HG03039 (cell line): ENCODE results near the gene EIF4ENIF1.
"Not testable (repeated sequence)": the region's sequence is repeated elsewhere in the genome, so short reads cannot be mapped to it uniquely, and the experiment has no call there.

Source experiments
- ATAC-seq: cut with Tn5 transposase; IDR thresholded peaks from one replicate; pipeline ENCODE4 v1.9.1; 2021; ENCODE audit warnings: mild to moderate bottlenecking, moderate library complexity; ENCODE audit not compliant: unreplicated experiment

Gene EIF4ENIF1

GRCh38 chr22:31446208-31446607 is 43.4 kb downstream of the EIF4ENIF1 start:
- no peak for ATAC-seq

- no peak for ATAC-seq
These were observed 44.0 kb downstream of the EIF4ENIF1 start for GRCh38 chr22:31445642-31446041.

- ATAC-seq, result no peak
These were observed 46.1 kb downstream of the EIF4ENIF1 start for GRCh38 chr22:31443516-31443915.

- ATAC-seq, result no peak
These were observed 46.7 kb downstream of the EIF4ENIF1 start for GRCh38 chr22:31442768-31443489.

- ATAC-seq, result no peak
These were observed 48.0 kb downstream of the EIF4ENIF1 start for GRCh38 chr22:31441652-31442051.

- ATAC-seq, result no peak
These were observed 49.0 kb downstream of the EIF4ENIF1 start for GRCh38 chr22:31440681-31441080.

GRCh38 chr22:31439808-31440207 is 49.8 kb downstream of the EIF4ENIF1 start:
- ATAC-seq, result no peak

- no peak for ATAC-seq
These were observed 53.5 kb downstream of the EIF4ENIF1 start for GRCh38 chr22:31436132-31436531.

- no peak for ATAC-seq
These were observed 57.7 kb downstream of the EIF4ENIF1 start for GRCh38 chr22:31431950-31432349.

- no peak for ATAC-seq
These were observed 64.2 kb downstream of the EIF4ENIF1 start for GRCh38 chr22:31425331-31426050.

- ATAC-seq, result not testable (repeated sequence)
These were observed 87.3 kb downstream of the EIF4ENIF1 start for GRCh38 chr22:31402350-31402749.

- no peak for ATAC-seq
These were observed 89.6 kb downstream of the EIF4ENIF1 start for GRCh38 chr22:31400023-31400397.

- ATAC-seq, result peak; percentile 84
These were observed 90.2 kb downstream of the EIF4ENIF1 start, which contains the start of gene DRG1 for GRCh38 chr22:31399211-31400022. TSS of gene DRG1 (plus strand) at chr22:31399604. CDS start at chr22:31399684, 80 bp downstream.

GRCh38 chr22:31398231-31398630 is 91.4 kb downstream of the EIF4ENIF1 start:
- no peak for ATAC-seq

GRCh38 chr22:31394326-31394725 is 95.3 kb downstream of the EIF4ENIF1 start:
- no peak for ATAC-seq

GRCh38 chr22:31393893-31394292 is 95.7 kb downstream of the EIF4ENIF1 start:
- no peak for ATAC-seq
